ENCODE measurements around the gene ATP6V0E2. TPM values are rescaled to one million over a fixed set of nuclear protein-coding genes. Genes with fewer than 3 reads are reported as not detected.

ATP6V0E2 gene
- total RNA-seq, 1 experiment from 2014 or later, result 19.0 TPM

GRCh38 chr7:149867762-149868622 lies 5.8 kb upstream of the ATP6V0E2 start:
- no peak overlapping the region for H3K4me2 ChIP-seq (ENCODE audit: insufficient read depth, insufficient read length, low read length)
- no peak overlapping the region for H3K56ac ChIP-seq (ENCODE audit: insufficient read length, low read depth, low read length)
- Mint-ChIP-seq H3K4me1 (peaks cover 0 to 8% of the 10 kb centered on the region in 2 experiments), H3K4me3 (no peak overlapping the region), H3K36me3 (ENCODE audit: insufficient read depth in 1 of 3, low read depth in 3 of 3) (no peaks in the 10 kb centered on the region), H3K27me3 (ENCODE audit: low read depth) (peaks cover 24% of the 10 kb centered on the region), H3K9me3 (no peaks in the 10 kb centered on the region), H3K27ac (no peak overlapping the region)
- no CpG with 5 or more reads among the region's 25 CpGs for whole genome bisulfite sequencing (ENCODE audit: extremely low coverage, insufficient read length, low lambda C conversion rate)
- no peak overlapping the region for H3K27ac ChIP-seq (ENCODE audit: insufficient read length, low read depth, low read length)
- no peak overlapping the region for H2BK15ac ChIP-seq (ENCODE audit: low read depth, low read length)
- H3K18ac ChIP-seq (ENCODE audit: insufficient read length, low read depth, low read length), result no peak overlapping the region
- H3K27me3 ChIP-seq (ENCODE audit: insufficient read depth, low read length), result no peaks in the 10 kb centered on the region
- no peak overlapping the region for H3K4ac ChIP-seq (ENCODE audit: low read depth, low read length)
- H2AFZ ChIP-seq (ENCODE audit: low read length), result no peak overlapping the region
- H2BK120ac ChIP-seq (ENCODE audit: low read depth, low read length, poor library complexity, severe bottlenecking), result no peak overlapping the region
- no peaks in the 10 kb centered on the region for H3K4me1 ChIP-seq (ENCODE audit: insufficient read depth, low read length)
- H4K20me1 ChIP-seq (ENCODE audit: control insufficient read depth, insufficient read depth, insufficient read length), result no peaks in the 10 kb centered on the region
- H4K8ac ChIP-seq (replicated peaks; ENCODE audit: insufficient read length, low read depth, low read length), result no peak overlapping the region
- H4K5ac ChIP-seq (ENCODE audit: insufficient read length, low read depth, low read length), result no peak overlapping the region
- H3K79me1 ChIP-seq (ENCODE audit: insufficient read depth, low read depth, low read length, poor library complexity, severe bottlenecking), result no peaks in the 10 kb centered on the region
- H3K9me3 ChIP-seq (ENCODE audit: control insufficient read depth, low read depth, low read length), result no peaks in the 10 kb centered on the region
- H3K23ac ChIP-seq (ENCODE audit: insufficient read length, low read depth, low read length), result no peak overlapping the region
- H2BK12ac ChIP-seq (ENCODE audit: insufficient read length, low read depth, low read length), result no peak overlapping the region
- H3K14ac ChIP-seq (ENCODE audit: insufficient read depth, low read length), result no peak overlapping the region
- no peak overlapping the region for H2BK5ac ChIP-seq (ENCODE audit: insufficient read length, low read length)
- H3T11ph ChIP-seq (ENCODE audit: low read length), result no peak overlapping the region
- H2AK5ac ChIP-seq (ENCODE audit: insufficient read length, low read length), result no peak overlapping the region
- H3K9ac ChIP-seq (ENCODE audit: extremely low read depth, insufficient read length, low read length), result no peak overlapping the region
- no peak overlapping the region for H2BK20ac ChIP-seq (ENCODE audit: low read depth, low read length, poor library complexity, severe bottlenecking)
- no peak overlapping the region for H4K91ac ChIP-seq (ENCODE audit: insufficient read length, low read depth, low read length)
- no peak for DNase-seq
- H3K79me2 ChIP-seq (ENCODE audit: insufficient read depth, low read length), result no peaks in the 10 kb centered on the region
- H3K23me2 ChIP-seq (ENCODE audit: insufficient read length, low read depth, low read length, poor library complexity, severe bottlenecking), result peaks cover 4% of the 10 kb centered on the region
- no peak for TF ChIP-seq CTCF (conservative IDR thresholded peaks at IDR 0.05)
